Measurements from ENCODE around the gene DISC1. TPM values are rescaled to one million over a fixed set of nuclear protein-coding genes. Genes with fewer than 3 reads are reported as not detected.
A peak's percentile ranks its signal among the peaks of the same experiment; 100 is the strongest.
"Not testable (repeated sequence)": the region's sequence is repeated elsewhere in the genome, so short reads cannot be mapped to it uniquely, and the experiment has no call there.

Gene DISC1
- total RNA-seq, 1 experiment from 2014 or later = 2.8 TPM

DNA sequence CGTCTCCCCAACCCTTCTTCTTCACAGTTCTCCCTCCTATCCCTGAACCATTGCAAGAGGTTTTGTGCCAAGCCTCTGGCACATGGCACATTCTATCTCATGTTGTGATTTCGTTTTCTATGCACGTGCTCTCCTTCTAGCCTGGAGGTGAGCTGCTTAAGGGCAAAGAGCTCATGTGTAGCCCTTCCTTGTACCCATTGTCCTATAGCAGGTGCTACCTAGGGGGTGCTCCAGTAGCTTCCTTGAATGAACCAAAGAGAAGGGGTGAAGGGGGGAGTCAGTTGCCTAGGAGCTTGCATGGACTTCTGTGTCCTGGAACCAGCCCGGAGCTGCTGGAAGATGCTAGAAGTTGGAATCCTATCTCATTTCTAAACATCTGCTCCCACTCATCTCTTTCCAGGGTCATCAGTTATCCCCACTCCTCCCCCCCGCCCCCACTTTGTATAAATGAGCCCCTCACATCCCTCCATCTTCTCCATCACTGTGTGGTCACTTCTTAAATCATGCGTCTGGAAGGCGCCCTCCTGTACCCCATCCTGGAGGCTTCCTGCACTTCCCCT, 535 bp upstream of the DISC1 start:
- H3K36me3 ChIP-seq = no peaks in the 10 kb centered on the region
- peaks cover 3% of the 10 kb centered on the region for H3K9me3 ChIP-seq
- no peak for DNase-seq
- H3K4me3 ChIP-seq = peak overlapping the region; percentile 60
- H3K27me3 ChIP-seq = no peaks in the 10 kb centered on the region

DNA sequence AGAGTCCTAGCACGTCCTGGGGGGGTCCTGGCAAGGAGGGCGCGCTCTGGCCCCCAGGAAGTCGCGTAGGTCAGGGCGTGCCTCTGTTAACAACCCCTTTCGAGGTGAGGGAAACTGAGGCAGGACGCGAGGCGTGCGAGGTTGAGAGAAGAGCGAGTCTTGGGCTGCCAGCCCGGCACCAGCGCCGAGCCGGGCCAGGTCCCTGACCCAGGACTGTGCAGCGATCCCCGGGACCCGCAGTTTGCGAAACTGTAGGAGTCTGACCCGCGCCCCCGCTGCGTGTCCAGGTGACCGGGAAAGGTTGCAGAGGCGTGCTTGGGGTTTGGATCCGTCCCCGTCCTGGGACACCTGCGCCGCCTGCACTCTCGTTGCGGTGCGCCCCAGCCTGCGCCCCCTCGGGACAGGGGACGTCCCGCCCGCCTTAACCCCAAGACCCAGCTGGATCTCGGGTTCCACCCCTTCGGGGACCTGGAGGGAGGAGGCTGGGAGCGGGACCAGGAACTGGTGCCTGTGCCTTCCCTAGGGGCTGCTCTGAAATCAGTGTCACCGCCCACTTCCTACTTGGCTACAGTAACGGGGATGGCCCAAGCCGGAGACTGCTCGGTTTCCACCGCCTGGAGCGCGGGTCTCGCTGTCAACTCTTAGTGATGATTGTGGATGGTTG, 493 bp downstream of the DISC1 start:
- Histone ChIP-seq H3K36me3 (no peaks in the 10 kb centered on the region), H3K27me3 (no peaks in the 10 kb centered on the region), H3K4me3 (peak overlapping the region; percentile 60), H3K9me3 (peaks cover 3% of the 10 kb centered on the region)
- peak; percentile 49 for DNase-seq

DNA sequence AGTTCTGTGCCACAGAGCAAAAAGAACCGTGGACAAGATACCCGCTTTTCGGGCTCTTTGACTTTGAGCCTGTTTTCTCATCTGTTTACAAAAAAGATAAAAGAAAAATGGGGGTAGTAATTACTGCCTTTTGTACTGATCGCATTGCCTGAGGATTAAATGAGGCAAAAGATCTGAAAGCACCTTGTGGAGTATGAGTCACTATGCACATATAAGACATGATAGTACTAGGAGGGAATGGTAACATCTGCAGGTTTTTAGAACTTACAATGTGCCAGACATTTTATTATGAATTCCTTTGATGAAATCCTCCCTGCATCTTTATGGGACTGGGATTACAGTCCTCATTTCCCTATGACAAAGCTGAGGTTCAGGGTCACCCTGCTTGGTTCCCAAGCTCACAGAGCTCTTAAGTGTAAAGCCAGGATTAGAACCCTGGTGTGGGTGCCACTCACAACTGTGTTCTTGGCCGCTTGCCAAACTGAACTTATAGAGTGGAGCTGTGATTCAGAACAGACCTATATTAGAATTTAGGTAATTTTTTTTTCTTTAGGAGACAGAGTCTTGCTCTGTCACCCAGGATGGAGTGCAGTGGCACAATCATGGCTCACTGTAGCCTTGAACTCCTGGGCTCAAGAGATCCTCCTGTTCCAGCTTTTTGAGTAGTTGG, 1.8 kb downstream of the DISC1 start:
- Histone ChIP-seq H3K27me3 (no peaks in the 10 kb centered on the region), H3K9me3 (peaks cover 3% of the 10 kb centered on the region), H3K36me3 (no peaks in the 10 kb centered on the region), H3K4me3 (no peak overlapping the region)
- no peak for DNase-seq

DNA sequence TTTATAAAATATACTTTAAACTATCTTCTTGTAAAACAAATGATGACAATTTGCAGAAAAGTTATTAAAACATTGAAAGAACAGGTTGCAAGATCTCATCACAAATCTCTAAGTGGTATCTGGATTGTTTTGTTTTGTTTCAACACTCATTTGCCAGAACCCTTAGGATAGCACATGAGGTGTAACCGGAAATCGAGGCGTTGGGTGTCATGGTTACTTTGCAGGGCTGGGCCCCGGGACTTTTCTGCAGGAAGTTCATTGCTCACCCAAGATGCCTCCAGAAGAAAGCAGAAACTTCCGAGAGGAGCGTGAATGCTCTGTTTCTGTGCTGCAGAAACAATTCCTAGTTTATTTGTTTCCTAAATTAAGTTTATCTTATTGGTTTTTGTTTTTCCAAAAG, 2.5 kb downstream of the DISC1 start:
- peaks cover 3% of the 10 kb centered on the region for H3K9me3 ChIP-seq
- H3K4me3 ChIP-seq = no peak overlapping the region
- no peak for DNase-seq
- H3K36me3 ChIP-seq = no peaks in the 10 kb centered on the region
- no peaks in the 10 kb centered on the region for H3K27me3 ChIP-seq

DNA sequence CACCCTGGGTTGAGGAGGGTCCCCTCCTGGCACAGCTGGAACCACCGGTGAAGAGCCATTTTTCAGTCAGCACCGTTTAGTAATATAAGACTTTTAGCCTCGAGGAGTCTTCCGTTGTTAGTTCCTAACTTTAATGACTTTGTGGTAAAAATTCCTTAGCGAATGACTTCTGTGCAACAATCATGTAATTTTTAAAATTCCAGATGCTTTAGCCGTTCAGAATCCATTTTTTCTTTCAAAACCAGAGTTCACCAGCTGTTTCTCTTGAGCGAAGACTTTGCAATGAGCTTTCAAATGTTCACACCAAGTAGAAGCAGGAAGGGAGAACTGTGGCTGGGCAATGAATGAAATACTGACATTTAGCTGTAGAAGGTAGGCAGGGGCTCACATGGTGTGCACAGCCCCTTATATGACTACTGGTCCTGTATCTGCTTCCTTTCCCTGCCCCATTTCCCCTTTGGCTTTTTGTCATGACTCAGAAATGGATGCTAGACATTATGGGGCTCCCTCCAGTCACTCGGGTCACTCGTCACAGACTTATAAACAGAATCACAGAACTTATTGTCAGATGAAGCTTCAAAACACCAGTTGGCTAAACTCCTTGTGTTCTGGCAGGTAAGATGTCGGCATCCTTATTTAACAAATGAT, 4.1 kb downstream of the DISC1 start:
- DNase-seq = no peak
- Histone ChIP-seq H3K27me3 (no peaks in the 10 kb centered on the region), H3K4me3 (no peak overlapping the region), H3K9me3 (no peaks in the 10 kb centered on the region), H3K36me3 (no peaks in the 10 kb centered on the region)

DNA sequence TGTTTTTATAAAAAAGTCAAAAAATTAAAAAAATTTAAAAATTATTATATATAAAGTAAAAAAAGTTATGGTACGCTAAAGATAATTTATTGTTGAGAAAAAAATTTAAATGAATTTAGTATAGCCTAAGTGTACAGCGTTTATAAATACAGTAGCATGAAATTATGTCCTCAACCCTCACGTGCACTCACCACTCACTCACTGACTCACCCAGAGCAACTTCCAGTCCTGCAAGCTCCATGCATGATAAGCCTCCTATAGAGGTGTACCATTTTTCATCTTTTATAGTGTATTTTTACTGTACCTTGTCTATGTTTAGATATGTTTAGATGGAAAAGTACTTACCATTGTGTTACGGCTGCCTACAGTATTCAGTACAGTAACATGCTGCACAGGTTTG, 5.1 kb downstream of the DISC1 start:
- H3K36me3 ChIP-seq = no peaks in the 10 kb centered on the region
- H3K9me3 ChIP-seq = no peaks in the 10 kb centered on the region
- no peak overlapping the region for H3K4me3 ChIP-seq
- H3K27me3 ChIP-seq = no peaks in the 10 kb centered on the region
- DNase-seq = no peak

DNA sequence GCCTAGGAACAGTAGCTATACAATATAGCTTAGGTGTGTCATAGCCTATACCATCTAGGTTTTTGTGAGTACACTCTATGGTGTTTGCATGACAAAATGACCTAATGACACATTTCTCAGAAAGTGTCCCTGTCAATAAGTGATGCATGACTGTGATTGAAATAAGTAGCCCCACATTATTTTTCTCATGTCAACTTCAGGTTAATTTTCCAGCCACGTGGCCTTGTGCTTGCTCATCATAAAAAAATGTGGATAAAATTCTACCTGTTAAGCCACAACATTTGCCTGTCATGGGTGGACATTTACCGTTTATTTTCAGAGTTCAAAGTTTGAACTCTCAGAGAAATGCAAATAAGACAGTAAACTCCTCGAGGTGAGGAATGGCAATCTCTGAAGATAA, 5.5 kb downstream of the DISC1 start:
- no peak overlapping the region for H3K4me3 ChIP-seq
- H3K27me3 ChIP-seq = no peaks in the 10 kb centered on the region
- no peaks in the 10 kb centered on the region for H3K36me3 ChIP-seq
- H3K9me3 ChIP-seq = no peaks in the 10 kb centered on the region
- no peak for DNase-seq

DNA sequence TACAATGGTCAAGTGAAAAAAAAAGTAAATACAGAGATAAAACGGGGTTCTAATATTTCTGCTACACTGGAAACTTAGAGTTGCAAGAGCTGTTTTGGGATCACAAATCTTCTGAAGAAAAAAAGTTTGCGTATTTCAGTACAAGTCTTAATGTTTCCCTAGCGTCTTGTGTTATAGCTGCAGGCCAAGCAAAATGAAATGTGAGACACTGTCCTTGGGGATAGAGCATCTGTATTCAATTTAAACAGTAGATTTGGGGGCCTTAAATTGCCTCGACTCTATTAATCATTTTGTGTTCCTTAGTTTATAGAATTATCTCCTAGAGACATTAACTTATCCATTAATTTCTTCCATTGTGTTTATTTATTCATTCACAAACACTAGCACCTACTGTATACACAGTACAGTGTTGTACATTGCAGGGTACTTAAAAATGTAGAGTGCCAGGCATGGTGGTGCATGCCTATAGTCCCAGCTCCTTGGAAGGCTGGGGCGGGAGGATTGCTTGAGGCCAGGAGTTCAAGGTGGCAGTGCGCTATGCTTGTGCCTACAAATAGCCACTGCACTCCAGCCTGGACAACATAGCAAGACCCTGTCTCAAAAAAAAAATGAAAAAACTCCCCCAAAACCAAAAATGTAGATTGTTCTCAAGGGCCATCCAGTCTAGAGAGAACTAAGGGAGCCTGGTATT, 7.9 kb downstream of the DISC1 start:
- Histone ChIP-seq H3K27me3 (no peaks in the 10 kb centered on the region), H3K4me3 (no peak overlapping the region), H3K36me3 (no peaks in the 10 kb centered on the region), H3K9me3 (0 out of 2 replicates have a peak, but pooled peaks cover 2% of the 10 kb centered on the region)
- DNase-seq = no peak

DNA sequence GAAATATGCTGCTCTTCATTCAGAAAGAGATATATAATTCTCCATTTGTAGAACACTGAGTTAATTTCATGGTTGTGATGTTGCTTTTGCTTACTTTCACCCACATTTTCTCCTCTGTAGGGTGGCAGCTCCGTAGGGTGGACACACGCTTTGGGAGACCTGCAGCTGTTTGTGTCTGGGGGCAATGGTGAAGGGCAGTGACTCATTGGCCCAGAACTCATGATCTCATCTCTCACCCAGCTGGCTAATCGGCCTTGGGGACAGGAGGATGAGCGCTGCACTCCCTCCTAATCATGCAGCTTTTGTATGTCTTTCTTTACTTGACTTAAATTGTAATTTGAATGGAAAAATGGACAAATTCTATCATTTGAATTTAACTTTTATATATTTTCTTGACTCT, 9.6 kb downstream of the DISC1 start:
- 0 out of 2 replicates have a peak, but pooled peaks cover 2% of the 10 kb centered on the region for H3K9me3 ChIP-seq
- DNase-seq = peak; percentile 64
- no peaks in the 10 kb centered on the region for H3K36me3 ChIP-seq
- H3K4me3 ChIP-seq = no peak overlapping the region
- no peaks in the 10 kb centered on the region for H3K27me3 ChIP-seq

DNA sequence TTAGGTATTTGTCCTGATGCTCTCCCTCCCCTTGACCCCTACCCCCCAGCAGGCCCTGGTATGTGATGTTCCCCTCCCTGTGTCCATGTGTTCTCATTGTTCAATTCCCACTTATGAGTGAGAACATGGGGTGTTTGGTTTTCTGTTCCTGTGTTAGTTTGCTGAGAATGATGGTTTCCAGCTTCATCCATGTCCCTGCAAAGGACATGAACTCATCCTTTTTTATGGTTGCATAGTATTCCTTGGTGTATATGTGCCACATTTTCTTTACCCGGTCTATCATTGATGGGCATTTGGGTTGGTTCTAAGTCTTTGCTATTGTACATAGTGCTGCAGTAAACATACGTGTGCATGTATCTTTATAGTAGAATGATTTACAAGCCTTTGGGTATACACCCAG, 10.3 kb downstream of the DISC1 start:
- not testable (repeated sequence) for H3K36me3 ChIP-seq, H3K4me3 ChIP-seq, H3K9me3 ChIP-seq, H3K27me3 ChIP-seq, DNase-seq

DNA sequence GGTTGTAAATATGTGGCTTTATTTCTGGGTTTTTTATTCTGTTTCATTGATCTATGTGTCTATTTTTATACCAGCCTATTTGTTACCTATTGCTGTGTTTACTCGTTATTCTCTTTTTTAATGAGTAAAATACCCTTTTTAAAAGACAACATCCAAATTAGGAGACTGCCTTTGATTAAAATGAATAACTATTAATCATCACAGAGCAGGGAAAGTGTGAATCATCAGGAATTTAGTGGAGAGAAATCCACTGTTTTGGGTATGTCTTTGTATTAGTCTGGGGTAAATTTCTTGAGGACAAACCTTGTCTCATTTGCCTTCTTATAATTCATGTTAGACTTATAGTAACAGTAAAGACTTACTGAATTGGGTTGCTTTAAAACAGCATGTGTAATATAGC, 12.1 kb downstream of the DISC1 start:
- Histone ChIP-seq H3K4me3 (no peak overlapping the region), H3K36me3 (no peaks in the 10 kb centered on the region), H3K9me3 (0 out of 2 replicates have a peak, but pooled peaks cover 2% of the 10 kb centered on the region), H3K27me3 (no peaks in the 10 kb centered on the region)
- no peak for DNase-seq

DNA sequence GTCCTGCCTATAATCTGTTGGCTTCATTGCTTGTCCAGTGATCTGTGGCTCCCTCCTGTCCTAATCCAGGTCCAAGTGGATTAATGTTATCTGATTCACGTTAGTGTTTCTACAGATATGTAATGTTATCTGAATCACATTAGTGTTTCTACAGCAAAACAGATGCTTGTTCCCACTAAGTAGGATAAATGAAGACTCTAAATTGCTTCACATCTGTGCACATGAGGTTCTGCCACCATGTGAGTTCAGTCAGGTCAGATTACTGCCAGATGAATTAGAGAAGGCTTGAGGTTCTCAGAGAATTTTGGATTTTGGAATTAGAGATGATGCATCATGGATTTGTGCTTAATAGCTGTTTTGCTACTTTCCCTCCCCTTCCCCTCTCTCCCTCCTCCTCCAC, 13.2 kb downstream of the DISC1 start:
- DNase-seq = no peak
- 0 out of 2 replicates have a peak, but pooled peaks cover 2% of the 10 kb centered on the region for H3K9me3 ChIP-seq
- H3K36me3 ChIP-seq = no peaks in the 10 kb centered on the region
- no peak overlapping the region for H3K4me3 ChIP-seq
- no peaks in the 10 kb centered on the region for H3K27me3 ChIP-seq

DNA sequence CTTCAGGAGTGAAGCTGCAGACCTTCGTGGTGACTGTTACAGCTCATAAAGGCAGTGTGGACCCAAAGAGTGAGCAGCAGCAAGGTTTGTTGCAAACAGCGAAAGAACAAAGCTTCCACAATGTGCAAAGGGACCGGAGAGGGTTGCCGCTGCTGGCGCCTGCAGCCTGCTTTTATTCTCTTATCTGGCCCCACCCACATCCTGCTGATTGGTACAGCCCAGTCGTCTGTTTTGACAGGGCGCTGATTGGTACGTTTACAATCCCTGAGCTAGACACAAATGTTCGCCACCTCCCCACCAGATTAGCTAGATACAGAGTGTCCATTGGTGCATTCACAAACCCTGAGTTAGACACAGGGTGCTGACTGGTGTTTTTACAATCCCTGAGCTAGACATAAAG, 14.9 kb downstream of the DISC1 start:
- H3K36me3 ChIP-seq, H3K27me3 ChIP-seq, H3K9me3 ChIP-seq, H3K4me3 ChIP-seq, DNase-seq: not testable (repeated sequence)

DNA sequence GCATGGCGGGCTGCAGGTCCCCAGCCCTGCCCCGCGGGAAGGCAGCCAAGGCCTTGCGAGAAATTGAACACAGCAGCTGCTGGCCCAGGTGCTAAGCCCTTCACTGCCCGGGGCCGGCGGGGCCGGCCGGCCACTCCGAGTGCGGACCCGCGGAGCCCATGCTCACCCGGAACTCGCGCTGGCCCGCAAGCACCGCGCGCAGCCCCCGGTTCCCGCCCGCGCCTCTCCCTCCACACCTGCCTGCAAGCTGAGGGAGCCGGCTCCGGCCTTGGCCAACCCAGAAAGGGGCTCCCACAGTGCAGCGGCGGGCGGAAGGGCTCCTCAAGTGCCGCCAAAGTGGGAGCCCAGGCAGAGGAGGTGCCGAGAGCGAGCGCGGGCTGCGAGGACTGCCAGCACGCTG, 15.5 kb downstream of the DISC1 start:
- not testable (repeated sequence) for H3K27me3 ChIP-seq, DNase-seq, H3K36me3 ChIP-seq, H3K9me3 ChIP-seq, H3K4me3 ChIP-seq

DNA sequence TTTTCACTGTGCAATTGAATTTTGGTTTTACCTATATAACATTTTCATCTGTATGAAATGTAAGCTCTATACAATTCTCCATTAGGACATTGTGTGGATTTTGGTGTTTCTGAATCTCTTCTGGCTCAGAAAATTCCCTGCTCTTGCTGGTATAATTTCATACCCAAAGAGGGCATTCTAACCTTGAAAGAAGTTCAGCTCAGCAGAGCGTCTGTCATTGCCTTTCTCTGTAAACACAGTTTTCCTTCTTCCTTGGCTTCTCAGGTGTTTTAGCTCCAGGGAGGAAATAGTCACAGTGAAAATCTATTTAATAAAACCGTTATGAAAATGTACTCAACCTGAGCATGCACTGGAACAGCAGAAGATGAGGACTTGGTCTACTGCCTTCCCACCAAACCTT, 16.0 kb downstream of the DISC1 start:
- no peak overlapping the region for H3K4me3 ChIP-seq
- peaks cover 5% of the 10 kb centered on the region; the same call in 1 of the 2 replicates for H3K9me3 ChIP-seq
- H3K36me3 ChIP-seq = no peaks in the 10 kb centered on the region
- no peak for DNase-seq
- H3K27me3 ChIP-seq = no peaks in the 10 kb centered on the region

DNA sequence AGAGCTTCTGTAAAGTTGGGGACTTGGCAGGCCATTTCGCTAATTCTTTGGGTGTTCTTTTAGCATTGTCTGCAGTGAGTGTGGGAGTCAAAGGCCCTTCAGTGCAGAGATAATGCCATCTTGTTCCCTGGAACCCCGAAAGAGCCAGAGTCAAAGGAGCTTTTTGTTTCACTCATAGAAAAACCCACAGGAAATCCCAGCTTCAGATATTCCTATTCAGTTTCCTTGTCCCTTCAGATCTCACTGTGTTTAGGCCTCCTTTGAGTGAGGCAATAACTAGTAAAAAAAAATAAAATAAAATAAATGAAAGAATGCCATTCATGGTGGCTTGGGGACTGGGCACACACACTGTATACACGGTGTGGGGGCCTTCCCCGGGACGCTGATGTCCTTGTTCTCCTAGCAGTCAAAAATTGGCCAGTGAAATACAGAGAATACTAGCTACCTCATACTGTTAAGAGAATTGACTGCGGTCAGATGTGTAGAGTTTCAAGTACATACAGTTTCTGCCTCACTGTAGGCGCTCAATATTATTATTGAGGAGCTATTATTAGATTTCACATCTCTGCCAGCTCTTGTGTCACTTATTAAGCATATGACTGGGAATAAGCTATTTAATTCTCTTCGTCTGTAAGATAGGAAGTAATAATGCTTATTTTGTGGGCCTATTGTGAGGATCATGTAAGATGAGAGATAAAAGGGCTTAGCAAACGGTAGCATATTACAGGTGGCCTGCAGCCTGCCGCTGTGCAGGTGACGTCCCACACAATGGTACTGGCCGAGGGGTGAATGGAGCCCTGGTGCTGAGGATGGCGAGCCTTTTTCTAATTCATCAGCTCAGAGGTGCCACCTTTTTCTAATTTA, 16.7 kb downstream of the DISC1 start:
- DNase-seq = no peak
- no peak overlapping the region for H3K4me3 ChIP-seq

More for the DNA sequence above, 16.7 kb downstream of the DISC1 start:
- H3K27me3 ChIP-seq = no peaks in the 10 kb centered on the region
- H3K36me3 ChIP-seq = no peaks in the 10 kb centered on the region
- peaks cover 5% of the 10 kb centered on the region; the same call in 1 of the 2 replicates for H3K9me3 ChIP-seq

Data from MG63 (cell line).